Hematopoietic multipotent progenitor cell treated with erythropoietin and hydrocortisone succinate and interleukin-3 and kit ligand, for 17 days (in vitro differentiated cells): ENCODE results near the gene TRPM3.
"Not testable (repeated sequence)": the region's sequence is repeated elsewhere in the genome, so short reads cannot be mapped to it uniquely, and the experiment has no call there.

ENCODE experiments used
- DNase-seq: peaks from one replicate; pipeline ENCODE4 v3.0.0-alpha.2; 2015; ENCODE audit warnings: low spot score

Gene TRPM3

GRCh38 chr9:70995511-70995910 lies 125.9 kb downstream of the TRPM3 start:
- DNase-seq = no peak

- no peak for DNase-seq
These were observed 126.8 kb downstream of the TRPM3 start for GRCh38 chr9:70994582-70994981.

GRCh38 chr9:70988551-70988950 lies 132.9 kb downstream of the TRPM3 start:
- DNase-seq = no peak

- DNase-seq = no peak
These were observed 133.4 kb downstream of the TRPM3 start for GRCh38 chr9:70987986-70988385.

GRCh38 chr9:70986984-70987383 lies 134.4 kb downstream of the TRPM3 start:
- no peak for DNase-seq

- DNase-seq = no peak
These were observed 137.6 kb downstream of the TRPM3 start for GRCh38 chr9:70983723-70984295.

- DNase-seq = no peak
These were observed 140.1 kb downstream of the TRPM3 start for GRCh38 chr9:70981312-70981711.

- DNase-seq = no peak
These were observed 141.5 kb downstream of the TRPM3 start for GRCh38 chr9:70979966-70980365.

GRCh38 chr9:70978085-70978484 lies 143.3 kb downstream of the TRPM3 start:
- no peak for DNase-seq

- no peak for DNase-seq
These were observed 145.6 kb downstream of the TRPM3 start for GRCh38 chr9:70975821-70976220.

GRCh38 chr9:70971723-70972122 lies 149.7 kb downstream of the TRPM3 start:
- DNase-seq = no peak

- not testable (repeated sequence) for DNase-seq
These were observed 155.0 kb downstream of the TRPM3 start for GRCh38 chr9:70966380-70966779.

- DNase-seq = no peak
These were observed 156.6 kb downstream of the TRPM3 start for GRCh38 chr9:70964861-70965260.

- no peak for DNase-seq
These were observed 157.9 kb downstream of the TRPM3 start for GRCh38 chr9:70963554-70963953.

GRCh38 chr9:70962761-70963440 lies 158.5 kb downstream of the TRPM3 start:
- no peak for DNase-seq

GRCh38 chr9:70959366-70959765 lies 162.1 kb downstream of the TRPM3 start:
- DNase-seq = no peak

GRCh38 chr9:70954596-70955143 lies 166.8 kb downstream of the TRPM3 start:
- DNase-seq = no peak

- DNase-seq = no peak
These were observed 167.3 kb downstream of the TRPM3 start for GRCh38 chr9:70954126-70954525.

- no peak for DNase-seq
These were observed 169.4 kb downstream of the TRPM3 start for GRCh38 chr9:70951749-70952727.

- no peak for DNase-seq
These were observed 171.2 kb downstream of the TRPM3 start for GRCh38 chr9:70950270-70950669.

GRCh38 chr9:70949239-70949638 lies 172.2 kb downstream of the TRPM3 start:
- no peak for DNase-seq

- no peak for DNase-seq
These were observed 172.7 kb downstream of the TRPM3 start for GRCh38 chr9:70948744-70949143.

- no peak for DNase-seq
These were observed 173.9 kb downstream of the TRPM3 start for GRCh38 chr9:70947511-70947910.
